Lower leg skin (tissue), 3 donors: ENCODE measurements around the gene SDK2.

Source experiments
- CTCF ChIP-seq, 3 donors: fragments of 450-650 bp; IDR thresholded peaks; one replicate each; pipeline ENCODE4 v1.5.1; 2016; ENCODE audit warnings: antibody characterized with exemption in 3 of 3, mild to moderate bottlenecking in 3 of 3, moderate library complexity in 2 of 3
- POLR2A ChIP-seq, 2 donors: fragments of 450-650 bp; IDR thresholded peaks; one replicate each; pipeline ENCODE4 v1.6.1; 2016 to 2017; ENCODE audit warnings: antibody characterized with exemption in 2 of 2, mild to moderate bottlenecking in 1 of 2, moderate library complexity in 1 of 2

- TF ChIP-seq CTCF (IDR thresholded peaks at IDR 0.05) (no peak), POLR2A (IDR thresholded peaks at IDR 0.05) (no peak)
These were observed 257.7 kb downstream of the SDK2 start for GRCh38 chr17:73386561-73386960.
